Gastrocnemius medialis (tissue), 4 donors: ENCODE results near the gene NUP62.

Experiments used
- POLR2A ChIP-seq, 2 donors: fragments of 450-650 bp; IDR thresholded peaks; one replicate each; pipeline ENCODE4 v1.6.1; 2017; ENCODE audit warnings: antibody characterized with exemption in 2 of 2, mild to moderate bottlenecking in 2 of 2, moderate library complexity in 2 of 2
- TF ChIP-seq, protein P1 (sequence below), 5 experiments: fragments of 450-650 bp in 3 of 5; fragments of 200-600 bp in 2 of 5; sonication (generic) in 2 of 5; IDR thresholded peaks in 4 of 5; conservative IDR thresholded peaks in 1 of 5; 1 replicate in 4 of 5; 2 replicates in 1 of 5; pipeline ENCODE4 v1.5.1; 2016 to 2019; ENCODE audit warnings: antibody characterized with exemption in 5 of 5, mild to moderate bottlenecking in 3 of 5, moderate library complexity in 3 of 5

DNA sequence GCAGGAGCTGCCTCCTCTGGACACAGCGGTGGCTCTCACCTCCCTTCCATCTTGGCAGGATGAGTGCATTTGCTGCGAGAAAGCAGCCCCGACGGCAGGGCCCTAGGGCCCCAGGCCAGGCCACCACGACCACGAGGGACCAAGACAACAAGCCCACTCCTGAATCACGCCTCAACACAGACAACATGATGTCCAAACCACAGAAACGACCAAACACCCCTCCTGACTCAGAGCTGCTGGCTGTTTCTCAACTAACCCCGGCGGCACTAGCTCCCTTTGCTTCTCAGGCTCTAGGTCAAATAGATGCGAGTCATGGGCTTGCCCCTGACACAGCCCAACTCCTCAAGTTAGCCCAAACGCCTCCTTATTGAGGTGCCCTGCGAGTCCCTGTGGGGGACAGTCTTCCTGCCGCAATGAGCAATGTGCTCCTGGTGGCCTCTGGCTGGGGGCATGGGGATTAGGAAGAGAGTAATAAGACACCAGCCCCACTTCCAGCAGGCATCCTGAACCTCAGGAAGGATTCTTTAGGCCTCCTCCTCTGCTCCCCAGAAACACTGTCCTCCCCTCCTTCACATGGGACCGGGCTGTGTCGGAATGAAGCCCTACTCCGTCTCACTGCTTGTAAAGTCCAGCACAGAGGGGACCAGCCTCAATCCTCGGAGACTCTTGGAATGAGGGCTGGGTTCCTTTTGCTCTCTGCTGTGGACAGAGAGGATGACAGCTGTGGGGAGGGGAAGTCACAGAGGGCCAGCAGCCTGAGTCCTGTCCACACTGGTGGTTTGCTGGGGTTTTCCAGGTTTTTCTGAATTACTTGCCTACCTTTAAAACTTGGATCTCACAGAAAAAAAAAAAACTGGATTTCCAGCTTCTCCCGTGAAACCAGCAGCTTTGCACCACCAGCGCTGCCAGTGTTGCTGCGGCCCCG is 7.2 kb downstream of the NUP62 start:
- TF ChIP-seq, protein P1, sequence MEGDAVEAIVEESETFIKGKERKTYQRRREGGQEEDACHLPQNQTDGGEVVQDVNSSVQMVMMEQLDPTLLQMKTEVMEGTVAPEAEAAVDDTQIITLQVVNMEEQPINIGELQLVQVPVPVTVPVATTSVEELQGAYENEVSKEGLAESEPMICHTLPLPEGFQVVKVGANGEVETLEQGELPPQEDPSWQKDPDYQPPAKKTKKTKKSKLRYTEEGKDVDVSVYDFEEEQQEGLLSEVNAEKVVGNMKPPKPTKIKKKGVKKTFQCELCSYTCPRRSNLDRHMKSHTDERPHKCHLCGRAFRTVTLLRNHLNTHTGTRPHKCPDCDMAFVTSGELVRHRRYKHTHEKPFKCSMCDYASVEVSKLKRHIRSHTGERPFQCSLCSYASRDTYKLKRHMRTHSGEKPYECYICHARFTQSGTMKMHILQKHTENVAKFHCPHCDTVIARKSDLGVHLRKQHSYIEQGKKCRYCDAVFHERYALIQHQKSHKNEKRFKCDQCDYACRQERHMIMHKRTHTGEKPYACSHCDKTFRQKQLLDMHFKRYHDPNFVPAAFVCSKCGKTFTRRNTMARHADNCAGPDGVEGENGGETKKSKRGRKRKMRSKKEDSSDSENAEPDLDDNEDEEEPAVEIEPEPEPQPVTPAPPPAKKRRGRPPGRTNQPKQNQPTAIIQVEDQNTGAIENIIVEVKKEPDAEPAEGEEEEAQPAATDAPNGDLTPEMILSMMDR (IDR thresholded peaks at IDR 0.05 in 4 of 5, conservative IDR thresholded peaks at IDR 0.05 in 1 of 5): no peak
- no peak for TF ChIP-seq POLR2A (IDR thresholded peaks at IDR 0.05)
